ENCODE measurements around the gene TMEM229B. TPM values are rescaled to one million over a fixed set of nuclear protein-coding genes. Genes with fewer than 3 reads are reported as not detected.

Gene TMEM229B
- total RNA-seq, 1 donor from 2014 or later = 9.8 TPM

DNA sequence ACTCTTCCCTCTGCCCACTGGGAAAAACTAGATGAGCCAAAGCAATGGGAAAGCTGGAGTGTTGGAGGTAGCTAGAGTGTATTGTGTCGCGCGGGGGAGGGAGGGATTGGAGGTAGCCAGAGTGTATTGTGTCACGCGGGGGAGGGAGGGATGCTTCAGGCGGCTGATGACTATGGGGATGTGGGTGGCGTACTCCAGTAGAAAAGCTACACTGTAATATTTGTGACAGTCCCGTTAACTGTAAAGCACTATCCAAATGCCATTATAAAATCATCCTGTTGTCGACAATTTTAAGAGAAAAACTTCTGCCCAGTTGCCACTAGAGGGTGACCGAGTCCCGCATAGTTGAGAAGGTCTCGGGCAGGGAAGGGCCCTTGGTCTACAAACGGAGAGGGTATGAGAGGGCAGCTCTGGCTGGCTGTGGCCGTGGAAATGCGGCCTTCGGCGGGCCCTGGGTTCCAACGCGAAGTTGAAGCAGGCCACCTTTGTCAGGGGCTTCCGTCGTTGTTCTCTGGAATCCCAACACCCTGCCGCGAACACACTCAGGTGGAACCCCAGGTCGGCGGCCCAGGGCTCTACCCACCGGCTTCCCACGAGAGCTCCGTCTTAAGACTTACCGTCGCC is 61.4 kb downstream of the TMEM229B start:
- DNase-seq (ENCODE audit: extremely low spot score in 2 of 2) = no peak
- intact Hi-C loops (cut with DNase I) = loop anchor here (10.0 kb wide), 1 partner anchor 148 kb away; no protein-coding TSS in a partner anchor
- no peaks in the 10 kb centered on the region for H3K9me3 ChIP-seq
- H3K36me3 ChIP-seq = no peaks in the 10 kb centered on the region
- no peaks in the 10 kb centered on the region for H3K27me3 ChIP-seq
- no peak overlapping the region for H3K27ac ChIP-seq
- TF ChIP-seq POLR2AphosphoS5 (IDR thresholded peaks at IDR 0.05; ENCODE audit: insufficient read depth in 1 of 2, low read depth in 1 of 2) (no peak), POLR2A (IDR thresholded peaks at IDR 0.05) (no peak)
- TF ChIP-seq, protein P1, sequence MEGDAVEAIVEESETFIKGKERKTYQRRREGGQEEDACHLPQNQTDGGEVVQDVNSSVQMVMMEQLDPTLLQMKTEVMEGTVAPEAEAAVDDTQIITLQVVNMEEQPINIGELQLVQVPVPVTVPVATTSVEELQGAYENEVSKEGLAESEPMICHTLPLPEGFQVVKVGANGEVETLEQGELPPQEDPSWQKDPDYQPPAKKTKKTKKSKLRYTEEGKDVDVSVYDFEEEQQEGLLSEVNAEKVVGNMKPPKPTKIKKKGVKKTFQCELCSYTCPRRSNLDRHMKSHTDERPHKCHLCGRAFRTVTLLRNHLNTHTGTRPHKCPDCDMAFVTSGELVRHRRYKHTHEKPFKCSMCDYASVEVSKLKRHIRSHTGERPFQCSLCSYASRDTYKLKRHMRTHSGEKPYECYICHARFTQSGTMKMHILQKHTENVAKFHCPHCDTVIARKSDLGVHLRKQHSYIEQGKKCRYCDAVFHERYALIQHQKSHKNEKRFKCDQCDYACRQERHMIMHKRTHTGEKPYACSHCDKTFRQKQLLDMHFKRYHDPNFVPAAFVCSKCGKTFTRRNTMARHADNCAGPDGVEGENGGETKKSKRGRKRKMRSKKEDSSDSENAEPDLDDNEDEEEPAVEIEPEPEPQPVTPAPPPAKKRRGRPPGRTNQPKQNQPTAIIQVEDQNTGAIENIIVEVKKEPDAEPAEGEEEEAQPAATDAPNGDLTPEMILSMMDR (IDR thresholded peaks at IDR 0.05) = peak in 2 of 3 experiments; percentile 53 to 71
- H3K4me1 ChIP-seq = no peaks in the 10 kb centered on the region
- H3K4me3 ChIP-seq = no peak overlapping the region

DNA sequence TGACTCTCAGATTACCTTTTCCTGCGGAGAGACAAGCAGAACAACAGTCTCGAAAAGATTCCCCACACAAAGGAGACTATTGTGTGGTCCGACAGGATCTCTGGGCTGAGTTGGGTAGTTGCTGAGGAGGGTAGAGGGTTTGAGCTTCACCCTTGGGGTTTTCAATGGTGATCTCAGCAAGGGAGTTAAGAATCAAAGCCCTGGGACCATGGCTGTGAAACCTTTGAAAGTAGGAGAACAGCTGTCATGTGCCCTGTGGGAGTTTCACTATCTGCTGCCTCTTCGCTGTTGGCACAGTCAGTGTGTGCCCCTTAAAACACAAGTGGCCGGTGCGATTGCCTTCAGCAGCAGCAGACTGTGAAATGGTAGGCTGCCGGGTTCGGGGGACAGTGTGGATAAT is 62.4 kb downstream of the TMEM229B start:
- Histone ChIP-seq H3K9me3 (no peaks in the 10 kb centered on the region), H3K4me1 (no peaks in the 10 kb centered on the region), H3K36me3 (no peaks in the 10 kb centered on the region), H3K27ac (no peak overlapping the region), H3K27me3 (no peaks in the 10 kb centered on the region), H3K4me3 (no peak overlapping the region)
- no peak for DNase-seq (ENCODE audit: extremely low spot score in 2 of 2)
- TF ChIP-seq, protein P1 (IDR thresholded peaks at IDR 0.05) = no peak
- TF ChIP-seq POLR2A (IDR thresholded peaks at IDR 0.05) (no peak), POLR2AphosphoS5 (IDR thresholded peaks at IDR 0.05; ENCODE audit: insufficient read depth in 1 of 2, low read depth in 1 of 2) (no peak)
- intact Hi-C loops (cut with DNase I) = loop anchor here (10.0 kb wide), 1 partner anchor 149 kb away; no protein-coding TSS in a partner anchor

DNA sequence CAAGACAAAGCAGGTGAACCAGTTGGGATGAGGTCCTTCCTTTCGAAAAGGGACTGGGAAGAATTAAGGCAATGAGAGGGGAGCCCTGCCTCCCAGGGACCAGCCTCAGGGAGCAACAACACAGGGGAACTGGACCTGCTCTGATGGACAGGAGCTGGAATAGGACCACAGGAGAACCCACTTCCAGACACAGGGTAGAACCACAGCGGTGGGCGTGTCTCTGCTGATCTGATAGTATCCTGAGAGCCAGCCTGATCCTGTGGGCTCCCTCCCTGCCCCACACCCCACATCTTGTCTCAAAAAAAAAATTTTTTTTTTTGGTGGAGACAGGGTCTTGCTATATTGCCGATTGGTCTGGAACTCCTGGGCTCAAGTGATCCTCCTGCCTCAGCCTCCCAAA is 62.9 kb downstream of the TMEM229B start:
- TF ChIP-seq POLR2A (IDR thresholded peaks at IDR 0.05) = no peak
- TF ChIP-seq, protein P1 (IDR thresholded peaks at IDR 0.05) = no peak
- no peak for TF ChIP-seq POLR2AphosphoS5 (IDR thresholded peaks at IDR 0.05; ENCODE audit: insufficient read depth in 1 of 2, low read depth in 1 of 2)
- H3K4me3 ChIP-seq = no peak overlapping the region
- no peaks in the 10 kb centered on the region for H3K27me3 ChIP-seq
- no peak overlapping the region for H3K27ac ChIP-seq
- H3K4me1 ChIP-seq = no peaks in the 10 kb centered on the region
- DNase-seq (ENCODE audit: extremely low spot score in 2 of 2) = no peak
- intact Hi-C loops (cut with DNase I) = loop anchor here (10.0 kb wide), 1 partner anchor 149 kb away; no protein-coding TSS in a partner anchor
- no peaks in the 10 kb centered on the region for H3K9me3 ChIP-seq
- no peaks in the 10 kb centered on the region for H3K36me3 ChIP-seq

DNA sequence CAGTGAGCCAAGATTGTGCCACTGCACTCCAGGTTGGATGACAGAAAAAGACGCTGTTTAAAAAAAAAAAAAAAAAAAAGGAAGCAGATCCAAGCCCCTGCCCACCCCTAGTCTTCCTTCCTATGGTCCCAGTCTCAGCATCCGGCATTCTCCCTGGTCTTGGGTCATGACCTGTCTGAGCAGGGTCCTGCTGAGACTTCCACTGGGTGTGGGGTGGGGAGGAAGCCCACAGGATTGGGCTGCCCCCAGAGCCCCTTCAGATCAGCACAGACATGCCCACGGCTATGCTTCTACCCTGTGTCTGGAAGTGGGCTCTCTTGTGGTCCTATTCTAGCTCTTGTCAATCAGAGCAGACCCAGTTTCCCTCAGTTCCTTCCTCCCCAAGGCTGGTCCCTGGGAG is 64.0 kb downstream of the TMEM229B start:
- Histone ChIP-seq H3K9me3 (no peaks in the 10 kb centered on the region), H3K36me3 (no peaks in the 10 kb centered on the region), H3K27me3 (no peaks in the 10 kb centered on the region), H3K4me3 (no peak overlapping the region), H3K27ac (no peak overlapping the region), H3K4me1 (no peaks in the 10 kb centered on the region)
- no peak for DNase-seq (ENCODE audit: extremely low spot score in 2 of 2)
- TF ChIP-seq POLR2AphosphoS5 (IDR thresholded peaks at IDR 0.05; ENCODE audit: insufficient read depth in 1 of 2, low read depth in 1 of 2) (no peak), POLR2A (IDR thresholded peaks at IDR 0.05) (no peak)
- TF ChIP-seq, protein P1 (IDR thresholded peaks at IDR 0.05) = no peak
- intact Hi-C loops (cut with DNase I) = loop anchor here (10.0 kb wide), 1 partner anchor 150 kb away; no protein-coding TSS in a partner anchor

DNA sequence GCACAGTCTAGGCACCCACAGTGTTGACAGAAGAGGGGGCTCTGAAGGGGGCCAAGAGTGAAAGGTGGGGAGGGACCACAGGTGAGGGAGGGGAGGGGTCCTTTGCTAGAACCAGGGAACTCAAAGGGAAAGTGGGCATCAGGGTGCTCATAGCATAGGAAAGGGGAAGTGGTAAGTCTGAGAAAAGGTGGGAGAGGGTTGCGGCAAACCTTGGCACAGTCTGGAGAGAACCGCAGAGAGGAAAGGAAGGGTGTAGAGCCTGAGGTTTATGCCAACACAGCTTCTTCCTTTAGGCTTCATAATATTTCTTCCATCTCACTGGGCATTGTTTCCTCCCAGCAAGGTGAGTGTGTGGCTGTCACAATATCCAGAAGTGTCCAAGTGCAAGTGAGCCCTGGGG is 65.1 kb downstream of the TMEM229B start:
- Histone ChIP-seq H3K27me3 (no peaks in the 10 kb centered on the region), H3K4me1 (no peaks in the 10 kb centered on the region), H3K27ac (no peak overlapping the region), H3K4me3 (no peak overlapping the region), H3K9me3 (no peaks in the 10 kb centered on the region), H3K36me3 (no peaks in the 10 kb centered on the region)
- DNase-seq (ENCODE audit: extremely low spot score in 2 of 2) = no peak
- no peak for TF ChIP-seq POLR2A (IDR thresholded peaks at IDR 0.05)
- TF ChIP-seq POLR2AphosphoS5 (IDR thresholded peaks at IDR 0.05; ENCODE audit: insufficient read depth in 1 of 2, low read depth in 1 of 2) = no peak
- TF ChIP-seq, protein P1 (IDR thresholded peaks at IDR 0.05) = no peak
- intact Hi-C loops (cut with DNase I) = loop anchor here (10.0 kb wide), 1 partner anchor 151 kb away; no protein-coding TSS in a partner anchor

Data from vagina (tissue), 2 donors.